H9 (cell line): ENCODE data around the gene ATOH7. TPM values are rescaled to one million over a fixed set of nuclear protein-coding genes. Genes with fewer than 3 reads are reported as not detected.

ENCODE experiments used
- DNase-seq: peaks from one replicate; pipeline ENCODE4 v3.0.0-alpha.2; 2017
- H2AFZ ChIP-seq: one replicate; pipeline ENCODE4 v1.6.1; 2013; ENCODE audit warnings: mild to moderate bottlenecking, low read length, control low read depth, moderate library complexity
- H2AK5ac ChIP-seq: 2 replicates; pipeline ENCODE4 v1.6.1; 2013; ENCODE audit warnings: low read length, control low read depth, mixed read lengths; ENCODE audit not compliant: insufficient read length
- H2BK120ac ChIP-seq: one replicate; pipeline ENCODE4 v1.6.1; 2013; ENCODE audit warnings: low read depth, mild to moderate bottlenecking, low read length, control low read depth, inconsistent platforms; ENCODE audit not compliant: poor library complexity, severe bottlenecking
- H2BK12ac ChIP-seq: 2 replicates; pipeline ENCODE4 v1.6.1; 2013; ENCODE audit warnings: low read length, control low read depth, mixed read lengths, low read depth; ENCODE audit not compliant: insufficient read length
- H2BK15ac ChIP-seq: 2 replicates; pipeline ENCODE4 v1.6.1; 2013; ENCODE audit warnings: low read depth, low read length, control low read depth
- H2BK20ac ChIP-seq: one replicate; pipeline ENCODE4 v1.6.1; 2013; ENCODE audit warnings: low read depth, mild to moderate bottlenecking, low read length, control low read depth, inconsistent platforms; ENCODE audit not compliant: poor library complexity, severe bottlenecking
- H2BK5ac ChIP-seq: 2 replicates; pipeline ENCODE4 v1.6.1; 2013; ENCODE audit warnings: low read length, control low read depth, mixed read lengths; ENCODE audit not compliant: insufficient read length
- H3K14ac ChIP-seq: 2 replicates; pipeline ENCODE4 v1.6.1; 2013; ENCODE audit warnings: low read length, control low read depth; ENCODE audit not compliant: insufficient read depth
- H3K18ac ChIP-seq: 2 replicates; pipeline ENCODE4 v1.6.1; 2013; ENCODE audit warnings: low read depth, mild to moderate bottlenecking, mixed read lengths, low read length, control low read depth; ENCODE audit not compliant: insufficient read length
- H3K23ac ChIP-seq: 2 replicates; pipeline ENCODE4 v1.6.1; 2013; ENCODE audit warnings: low read length, control low read depth, mixed read lengths, low read depth; ENCODE audit not compliant: insufficient read length
- H3K23me2 ChIP-seq: 2 replicates; pipeline ENCODE4 v1.6.1; 2013; ENCODE audit warnings: low read depth, mild to moderate bottlenecking, mixed read lengths, low read length, control low read depth; ENCODE audit not compliant: insufficient read length, poor library complexity, severe bottlenecking
- H3K27ac ChIP-seq: 2 replicates; pipeline ENCODE4 v1.5.1; 2013; ENCODE audit warnings: low read length, control low read depth, mixed read lengths, low read depth; ENCODE audit not compliant: insufficient read length
- H3K27me3 ChIP-seq: 2 replicates; pipeline ENCODE4 v1.6.1; 2013; ENCODE audit warnings: low read length, control low read depth, inconsistent platforms; ENCODE audit not compliant: insufficient read depth
- H3K4ac ChIP-seq: 2 replicates; pipeline ENCODE4 v1.6.1; 2013; ENCODE audit warnings: low read depth, mild to moderate bottlenecking, control low read depth, inconsistent platforms, low read length, moderate library complexity
- H3K4me1 ChIP-seq: 2 replicates; pipeline ENCODE4 v1.6.1; 2013; ENCODE audit warnings: low read length, control low read depth, inconsistent platforms; ENCODE audit not compliant: insufficient read depth
- H3K4me2 ChIP-seq: 2 replicates; pipeline ENCODE4 v1.6.1; 2013; ENCODE audit warnings: low read length, control low read depth, mixed read lengths; ENCODE audit not compliant: insufficient read length, insufficient read depth
- H3K56ac ChIP-seq: 2 replicates; pipeline ENCODE4 v1.6.1; 2013; ENCODE audit warnings: low read depth, mild to moderate bottlenecking, mixed read lengths, low read length, control low read depth; ENCODE audit not compliant: insufficient read length
- H3K79me1 ChIP-seq: 2 replicates; pipeline ENCODE4 v1.6.1; 2013; ENCODE audit warnings: low read depth, mild to moderate bottlenecking, moderate library complexity, low read length, control low read depth, inconsistent platforms; ENCODE audit not compliant: insufficient read depth, poor library complexity, severe bottlenecking
- H3K79me2 ChIP-seq: 2 replicates; pipeline ENCODE4 v1.6.1; 2013; ENCODE audit warnings: low read length, control low read depth, inconsistent platforms; ENCODE audit not compliant: insufficient read depth
- H3K9ac ChIP-seq: 2 replicates; pipeline ENCODE4 v1.6.1; 2013; ENCODE audit warnings: low read length, control low read depth, mixed read lengths; ENCODE audit not compliant: insufficient read length; ENCODE audit errors: extremely low read depth
- H3K9me3 ChIP-seq: one replicate; pipeline ENCODE4 v1.6.1; 2013; ENCODE audit warnings: low read depth, low read length, inconsistent platforms; ENCODE audit not compliant: control insufficient read depth
- H3T11ph ChIP-seq: one replicate; pipeline ENCODE4 v1.6.1; 2013; ENCODE audit warnings: mild to moderate bottlenecking, low read length, control low read depth, inconsistent platforms
- H4K20me1 ChIP-seq: one replicate; pipeline ENCODE4 v1.6.1; 2013; ENCODE audit not compliant: control insufficient read depth, insufficient read length, insufficient read depth
- H4K5ac ChIP-seq: 2 replicates; pipeline ENCODE4 v1.6.1; 2013; ENCODE audit warnings: low read depth, mild to moderate bottlenecking, mixed read lengths, low read length, control low read depth; ENCODE audit not compliant: insufficient read length
- H4K8ac ChIP-seq: replicated peaks from 2 replicates; pipeline ENCODE4 v1.6.1; 2013; ENCODE audit warnings: low read length, control low read depth, mixed read lengths, low read depth; ENCODE audit not compliant: insufficient read length
- H4K91ac ChIP-seq: 2 replicates; pipeline ENCODE4 v1.6.1; 2013; ENCODE audit warnings: low read depth, mild to moderate bottlenecking, moderate library complexity, mixed read lengths, low read length, control low read depth; ENCODE audit not compliant: insufficient read length
- H3K27ac Mint-ChIP-seq, 3 experiments: 2 replicates in 2 of 3; 3 replicates in 1 of 3; pipeline ENCODE4 v1.8.0; 2020 to 2021; ENCODE audit warnings: mixed read lengths in 3 of 3, mild to moderate bottlenecking in 1 of 3, moderate library complexity in 1 of 3
- H3K27me3 Mint-ChIP-seq: 2 replicates; pipeline ENCODE4 v1.8.0; 2021; ENCODE audit warnings: low read depth, mild to moderate bottlenecking, moderate library complexity, mixed read lengths
- H3K36me3 Mint-ChIP-seq, 3 experiments: 2 replicates in 2 of 3; 3 replicates in 1 of 3; pipeline ENCODE4 v1.8.0; 2020 to 2021; ENCODE audit warnings: low read depth in 3 of 3, mixed read lengths in 3 of 3; ENCODE audit not compliant: insufficient read depth in 1 of 3
- H3K4me1 Mint-ChIP-seq, 2 experiments: 2 replicates each; pipeline ENCODE4 v1.8.0; 2020; ENCODE audit warnings: mixed read lengths in 2 of 2
- H3K4me3 Mint-ChIP-seq, 2 experiments: 2 replicates in 1 of 2; 3 replicates in 1 of 2; pipeline ENCODE4 v1.8.0; 2020 to 2021; ENCODE audit warnings: mild to moderate bottlenecking in 2 of 2, mixed read lengths in 2 of 2, moderate library complexity in 1 of 2
- H3K9me3 Mint-ChIP-seq, 2 experiments: 2 replicates in 1 of 2; 3 replicates in 1 of 2; pipeline ENCODE4 v1.8.0; 2020; ENCODE audit warnings: mild to moderate bottlenecking in 2 of 2, mixed read lengths in 2 of 2, moderate library complexity in 1 of 2
- WGBS: extraction: QIAGEN DNeasy Blood & Tissue Kit; methylation state at CpG from one replicate; pipeline ENCODE4 v1.1.7; 2013; ENCODE audit warnings: missing lambda C conversion rate, low lambda C conversion rate, mixed read lengths; ENCODE audit not compliant: insufficient read length; ENCODE audit errors: extremely low coverage; 5-methylcytosine and 5-hydroxymethylcytosine counted together
- total RNA-seq: library from RNA; stranded (reverse); gene quantifications from 2 replicates; pipeline ENCODE4 v1.2.1, GENCODE V29; 2021
- TF ChIP-seq, protein P1 (sequence below): fragments of 200-600 bp; sonication (generic); conservative IDR thresholded peaks from 3 replicates; pipeline ENCODE4 v1.8.0; 2021; ENCODE audit warnings: antibody characterized with exemption, mild to moderate bottlenecking

ATOH7 gene
- total RNA-seq, 1 experiment from 2014 or later = 0.20 TPM

DNA sequence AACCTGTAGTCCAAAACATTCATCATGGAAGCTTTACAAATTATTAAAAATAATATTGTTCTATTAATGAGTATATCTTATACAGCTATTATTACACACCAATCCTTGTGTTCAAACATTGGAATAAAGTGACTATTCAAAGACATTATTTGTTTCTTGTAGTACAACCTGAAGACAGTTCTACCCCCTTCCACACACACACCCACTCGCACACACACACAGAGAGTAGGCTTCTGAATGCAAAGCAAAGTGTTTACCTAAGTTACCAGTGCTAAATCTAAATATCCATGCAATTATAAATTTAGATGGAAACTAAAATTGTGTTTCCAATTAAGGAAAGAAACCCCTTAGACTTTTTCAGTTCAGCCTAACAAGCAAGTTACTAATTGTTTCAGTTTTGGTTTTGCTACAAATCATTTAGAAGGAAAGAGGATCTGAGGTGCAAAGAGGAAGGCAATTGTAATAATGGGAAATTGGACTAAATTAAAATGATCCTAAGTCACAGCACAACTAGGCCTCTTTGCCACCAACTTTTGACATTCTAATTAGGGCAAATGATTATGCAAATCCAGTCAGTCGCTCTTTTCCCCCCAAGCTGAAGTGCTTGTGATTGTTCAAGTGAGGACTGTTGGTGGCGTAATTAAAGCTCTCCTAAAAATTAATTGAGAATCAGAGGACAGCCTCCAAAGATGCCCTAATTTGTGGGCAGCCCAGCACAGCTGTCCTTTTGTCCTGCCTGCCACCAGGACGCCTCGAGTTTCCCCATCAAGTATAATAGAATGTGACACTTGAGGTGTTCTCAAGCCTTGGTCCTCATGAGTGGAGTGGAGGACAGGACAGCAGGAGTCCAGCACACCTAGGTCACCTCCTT, 19.9 kb upstream of the ATOH7 start:
- H3K4ac ChIP-seq = no peak overlapping the region
- H3K27me3 ChIP-seq = no peaks in the 10 kb centered on the region
- DNase-seq = no peak
- TF ChIP-seq, protein P1, sequence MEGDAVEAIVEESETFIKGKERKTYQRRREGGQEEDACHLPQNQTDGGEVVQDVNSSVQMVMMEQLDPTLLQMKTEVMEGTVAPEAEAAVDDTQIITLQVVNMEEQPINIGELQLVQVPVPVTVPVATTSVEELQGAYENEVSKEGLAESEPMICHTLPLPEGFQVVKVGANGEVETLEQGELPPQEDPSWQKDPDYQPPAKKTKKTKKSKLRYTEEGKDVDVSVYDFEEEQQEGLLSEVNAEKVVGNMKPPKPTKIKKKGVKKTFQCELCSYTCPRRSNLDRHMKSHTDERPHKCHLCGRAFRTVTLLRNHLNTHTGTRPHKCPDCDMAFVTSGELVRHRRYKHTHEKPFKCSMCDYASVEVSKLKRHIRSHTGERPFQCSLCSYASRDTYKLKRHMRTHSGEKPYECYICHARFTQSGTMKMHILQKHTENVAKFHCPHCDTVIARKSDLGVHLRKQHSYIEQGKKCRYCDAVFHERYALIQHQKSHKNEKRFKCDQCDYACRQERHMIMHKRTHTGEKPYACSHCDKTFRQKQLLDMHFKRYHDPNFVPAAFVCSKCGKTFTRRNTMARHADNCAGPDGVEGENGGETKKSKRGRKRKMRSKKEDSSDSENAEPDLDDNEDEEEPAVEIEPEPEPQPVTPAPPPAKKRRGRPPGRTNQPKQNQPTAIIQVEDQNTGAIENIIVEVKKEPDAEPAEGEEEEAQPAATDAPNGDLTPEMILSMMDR = no peak
- no peaks in the 10 kb centered on the region for H4K20me1 ChIP-seq
- H3K4me1 ChIP-seq = peaks cover 3% of the 10 kb centered on the region
- no peak overlapping the region for H4K91ac ChIP-seq
- H3K27ac ChIP-seq = no peak overlapping the region
- Mint-ChIP-seq H3K9me3 (no peaks in the 10 kb centered on the region), H3K4me3 (no peak overlapping the region), H3K36me3 (no peaks in the 10 kb centered on the region), H3K27ac (no peak overlapping the region), H3K4me1 (peaks cover 15 to 22% of the 10 kb centered on the region in 2 experiments), H3K27me3 (peaks cover 61% of the 10 kb centered on the region)
- no CpG with 5 or more reads among the region's 5 CpGs for WGBS
- no peak overlapping the region for H3K9ac ChIP-seq
- H3K23ac ChIP-seq = no peak overlapping the region
- H2AFZ ChIP-seq = no peak overlapping the region
- H3K23me2 ChIP-seq = no peaks in the 10 kb centered on the region
- H3K4me2 ChIP-seq = no peak overlapping the region
- H3K9me3 ChIP-seq = no peaks in the 10 kb centered on the region
- no peaks in the 10 kb centered on the region for H3K79me1 ChIP-seq
- no peak overlapping the region for H2BK120ac ChIP-seq
- no peak overlapping the region for H3K18ac ChIP-seq
- no peak overlapping the region for H3K14ac ChIP-seq
- no peak overlapping the region for H4K8ac ChIP-seq
- no peak overlapping the region for H3K56ac ChIP-seq
- H2AK5ac ChIP-seq = no peak overlapping the region
- no peak overlapping the region for H2BK5ac ChIP-seq
- no peak overlapping the region for H4K5ac ChIP-seq
- no peaks in the 10 kb centered on the region for H3K79me2 ChIP-seq
- H2BK20ac ChIP-seq = no peak overlapping the region
- no peak overlapping the region for H3T11ph ChIP-seq
- H2BK15ac ChIP-seq = no peak overlapping the region; the same call in 1 of the 2 replicates
- no peak overlapping the region for H2BK12ac ChIP-seq
